GM12875 (cell line): ENCODE measurements around the gene CREB5.

Experiments
- H3K4me3 ChIP-seq: one replicate; pipeline ENCODE4 v1.5.1; 2011; ENCODE audit warnings: low read depth, low read length, control low read depth
- CTCF ChIP-seq: IDR thresholded peaks from 2 replicates; pipeline ENCODE4 v1.5.1; 2011; ENCODE audit warnings: low read depth, mild to moderate bottlenecking, control low read depth, inconsistent platforms, low read length, moderate library complexity, borderline replicate concordance; ENCODE audit not compliant: insufficient read depth

Gene CREB5

GRCh38 chr7:28835800-28836199 is 423.5 kb downstream of the CREB5 start:
- TF ChIP-seq CTCF: no peak
- H3K4me3 ChIP-seq: no peak overlapping the region

- TF ChIP-seq CTCF: no peak
Observed at GRCh38 chr7:28836716-28837115, 424.4 kb downstream of the CREB5 start.

GRCh38 chr7:28837216-28837615 is 424.9 kb downstream of the CREB5 start:
- H3K4me3 ChIP-seq: no peak overlapping the region
- no peak for TF ChIP-seq CTCF

More at GRCh38 chr7:28836716-28837115, 424.4 kb downstream of the CREB5 start:
- H3K4me3 ChIP-seq: no peak overlapping the region

- no peak overlapping the region for H3K4me3 ChIP-seq
- peak; percentile 33; the same call in 1 of the 2 replicates for TF ChIP-seq CTCF
Observed at GRCh38 chr7:28840592-28840995, 428.3 kb downstream of the CREB5 start.

- no peak for TF ChIP-seq CTCF
- no peak overlapping the region for H3K4me3 ChIP-seq
Observed at GRCh38 chr7:28841766-28842165, 429.4 kb downstream of the CREB5 start.

GRCh38 chr7:28842769-28843295 is 430.5 kb downstream of the CREB5 start:
- no peak overlapping the region for H3K4me3 ChIP-seq

GRCh38 chr7:28845106-28845505 is 432.8 kb downstream of the CREB5 start:
- no peak overlapping the region for H3K4me3 ChIP-seq
- no peak for TF ChIP-seq CTCF

More at GRCh38 chr7:28842769-28843295, 430.5 kb downstream of the CREB5 start:
- TF ChIP-seq CTCF: no peak
